ENCODE results near the gene GRAP2. TPM values are rescaled to one million over a fixed set of nuclear protein-coding genes. Genes with fewer than 3 reads are reported as not detected.

The GRAP2 gene
- total and polyA plus RNA-seq, 2 of the 8 experiments (the other 6 are each of a cell fraction or from before 2014, with no cell fraction given), result 0.08 TPM; not detected in 1

- TF ChIP-seq CHD7 (IDR thresholded peaks at IDR 0.05; ENCODE audit: insufficient replicate concordance, low read length) (no peak), NRF1 (IDR thresholded peaks at IDR 0.05; ENCODE audit: low read depth, low read length) (no peak), POU5F1 (IDR thresholded peaks at IDR 0.05; ENCODE audit: low read depth, low read length) (no peak), E2F6 (IDR thresholded peaks at IDR 0.05) (no peak), TAF1 (IDR thresholded peaks at IDR 0.05; ENCODE audit: low read depth, low read length) (no peak), RNF2 (IDR thresholded peaks at IDR 0.05; ENCODE audit: borderline replicate concordance, low read depth, low read length, missing control alignments, poor library complexity, severe bottlenecking) (no peak), POLR2AphosphoS5 (IDR thresholded peaks at IDR 0.05; ENCODE audit: low read depth, low read length) (no peak)
Observed at GRCh38 chr22:39946126-39946502, 45.2 kb downstream of the GRAP2 start (continued).

Data from H1 (cell line).